Glutamatergic neuron (in vitro differentiated cells): ENCODE results near the gene GRIK3. TPM values are rescaled to one million over a fixed set of nuclear protein-coding genes. Genes with fewer than 3 reads are reported as not detected.

Experiments used
- DNase-seq: peaks from one replicate; pipeline ENCODE4 v3.0.0; 2022
- H3K27ac Mint-ChIP-seq: one replicate; pipeline ENCODE4 v1.8.0; 2020; ENCODE audit warnings: mild to moderate bottlenecking, mixed read lengths, inconsistent platforms; ENCODE audit not compliant: unreplicated experiment
- H3K27me3 Mint-ChIP-seq: one replicate; pipeline ENCODE4 v1.8.0; 2020; ENCODE audit warnings: mild to moderate bottlenecking, moderate library complexity, mixed read lengths, inconsistent platforms; ENCODE audit not compliant: unreplicated experiment
- H3K36me3 Mint-ChIP-seq: one replicate; pipeline ENCODE4 v1.8.0; 2020; ENCODE audit warnings: mild to moderate bottlenecking, mixed read lengths, inconsistent platforms; ENCODE audit not compliant: unreplicated experiment
- H3K4me1 Mint-ChIP-seq: one replicate; pipeline ENCODE4 v1.8.0; 2020; ENCODE audit warnings: mild to moderate bottlenecking, low read depth, mixed read lengths, inconsistent platforms; ENCODE audit not compliant: unreplicated experiment
- H3K4me3 Mint-ChIP-seq: one replicate; pipeline ENCODE4 v1.8.0; 2020; ENCODE audit warnings: mild to moderate bottlenecking, mixed read lengths, inconsistent platforms; ENCODE audit not compliant: unreplicated experiment
- H3K9me3 Mint-ChIP-seq: one replicate; pipeline ENCODE4 v1.8.0; 2020; ENCODE audit warnings: mild to moderate bottlenecking, moderate library complexity, mixed read lengths, inconsistent platforms; ENCODE audit not compliant: unreplicated experiment
- total RNA-seq: library from RNA; stranded (reverse); fragmentation: NEBNext Ultra II Directional; extraction: Animal tissue kit (Norgen Biotek cat#: 25700); gene quantifications from one replicate; pipeline ENCODE4 v1.2.1, GENCODE V29; 2021; ENCODE audit not compliant: unreplicated experiment
- TF ChIP-seq, protein P1 (sequence below): fragments of 200-600 bp; sonication (generic); IDR thresholded peaks from one replicate; pipeline ENCODE4 v1.5.0; 2021; ENCODE audit not compliant: partially characterized antibody, unreplicated experiment

The GRIK3 gene
- total RNA-seq, 1 donor from 2014 or later = 60.1 TPM

GRCh38 chr1:37036667-37037053 lies 2.3 kb upstream of the GRIK3 start:
- Mint-ChIP-seq H3K27me3 (peaks cover 9% of the 10 kb centered on the region), H3K9me3 (peaks cover 5% of the 10 kb centered on the region), H3K36me3 (no peaks in the 10 kb centered on the region), H3K4me3 (no peak overlapping the region), H3K27ac (no peak overlapping the region), H3K4me1 (peaks cover 42% of the 10 kb centered on the region)
- TF ChIP-seq, protein P1, sequence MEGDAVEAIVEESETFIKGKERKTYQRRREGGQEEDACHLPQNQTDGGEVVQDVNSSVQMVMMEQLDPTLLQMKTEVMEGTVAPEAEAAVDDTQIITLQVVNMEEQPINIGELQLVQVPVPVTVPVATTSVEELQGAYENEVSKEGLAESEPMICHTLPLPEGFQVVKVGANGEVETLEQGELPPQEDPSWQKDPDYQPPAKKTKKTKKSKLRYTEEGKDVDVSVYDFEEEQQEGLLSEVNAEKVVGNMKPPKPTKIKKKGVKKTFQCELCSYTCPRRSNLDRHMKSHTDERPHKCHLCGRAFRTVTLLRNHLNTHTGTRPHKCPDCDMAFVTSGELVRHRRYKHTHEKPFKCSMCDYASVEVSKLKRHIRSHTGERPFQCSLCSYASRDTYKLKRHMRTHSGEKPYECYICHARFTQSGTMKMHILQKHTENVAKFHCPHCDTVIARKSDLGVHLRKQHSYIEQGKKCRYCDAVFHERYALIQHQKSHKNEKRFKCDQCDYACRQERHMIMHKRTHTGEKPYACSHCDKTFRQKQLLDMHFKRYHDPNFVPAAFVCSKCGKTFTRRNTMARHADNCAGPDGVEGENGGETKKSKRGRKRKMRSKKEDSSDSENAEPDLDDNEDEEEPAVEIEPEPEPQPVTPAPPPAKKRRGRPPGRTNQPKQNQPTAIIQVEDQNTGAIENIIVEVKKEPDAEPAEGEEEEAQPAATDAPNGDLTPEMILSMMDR = no peak
- DNase-seq = peak; percentile 29

GRCh38 chr1:37035796-37036666 lies 1.7 kb upstream of the GRIK3 start:
- no peaks in the 10 kb centered on the region for H3K36me3 Mint-ChIP-seq
- H3K27me3 Mint-ChIP-seq = peaks cover 9% of the 10 kb centered on the region
- no peak overlapping the region for H3K27ac Mint-ChIP-seq
- TF ChIP-seq, protein P1 = no peak
- peaks cover 5% of the 10 kb centered on the region for H3K9me3 Mint-ChIP-seq
- DNase-seq = peak; percentile 50
- peak overlapping the region; percentile 80 for H3K4me3 Mint-ChIP-seq
- H3K4me1 Mint-ChIP-seq = peaks cover 42% of the 10 kb centered on the region

GRCh38 chr1:37035014-37035691 lies 838 bp upstream of the GRIK3 start:
- DNase-seq = no peak
- Mint-ChIP-seq H3K27me3 (peaks cover 13% of the 10 kb centered on the region), H3K27ac (no peak overlapping the region), H3K4me3 (peak overlapping the region; percentile 80), H3K9me3 (peaks cover 5% of the 10 kb centered on the region), H3K4me1 (peaks cover 39% of the 10 kb centered on the region), H3K36me3 (no peaks in the 10 kb centered on the region)
- TF ChIP-seq, protein P1 = no peak

- H3K4me1 Mint-ChIP-seq = peaks cover 38% of the 10 kb centered on the region
- TF ChIP-seq, protein P1 = peak; percentile 21
- H3K27ac Mint-ChIP-seq = no peak overlapping the region
- DNase-seq = peak; percentile 50
- peak overlapping the region; percentile 73 for H3K4me3 Mint-ChIP-seq
- H3K36me3 Mint-ChIP-seq = no peaks in the 10 kb centered on the region
- peaks cover 2% of the 10 kb centered on the region for H3K9me3 Mint-ChIP-seq
- peaks cover 16% of the 10 kb centered on the region for H3K27me3 Mint-ChIP-seq
Observed at GRCh38 chr1:37033355-37034101, 787 bp downstream of the GRIK3 start.
